ENCODE measurements around the gene EPS15.

Gene EPS15

DNA sequence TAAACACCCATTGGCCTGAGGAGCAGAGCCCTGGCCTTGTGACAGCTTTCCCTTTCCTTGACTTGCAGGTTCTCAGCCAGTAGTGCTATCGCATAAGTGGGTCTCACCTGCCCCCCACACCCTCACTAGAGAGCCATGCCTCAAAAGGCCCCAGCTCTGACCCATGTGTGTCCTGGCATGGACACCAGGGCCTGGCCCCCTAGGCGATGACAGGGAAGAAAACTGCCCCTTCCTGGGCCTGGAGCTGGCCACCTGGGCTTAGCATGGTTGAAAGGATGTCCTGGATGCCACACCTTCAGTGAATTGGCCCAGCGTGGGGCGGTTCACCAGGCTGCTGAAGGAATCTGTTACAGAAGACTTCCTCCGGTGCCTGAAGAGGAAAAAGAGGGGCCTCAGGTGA is 207.2 kb downstream of the EPS15 start:
- DNase-seq, result no peak

DNA sequence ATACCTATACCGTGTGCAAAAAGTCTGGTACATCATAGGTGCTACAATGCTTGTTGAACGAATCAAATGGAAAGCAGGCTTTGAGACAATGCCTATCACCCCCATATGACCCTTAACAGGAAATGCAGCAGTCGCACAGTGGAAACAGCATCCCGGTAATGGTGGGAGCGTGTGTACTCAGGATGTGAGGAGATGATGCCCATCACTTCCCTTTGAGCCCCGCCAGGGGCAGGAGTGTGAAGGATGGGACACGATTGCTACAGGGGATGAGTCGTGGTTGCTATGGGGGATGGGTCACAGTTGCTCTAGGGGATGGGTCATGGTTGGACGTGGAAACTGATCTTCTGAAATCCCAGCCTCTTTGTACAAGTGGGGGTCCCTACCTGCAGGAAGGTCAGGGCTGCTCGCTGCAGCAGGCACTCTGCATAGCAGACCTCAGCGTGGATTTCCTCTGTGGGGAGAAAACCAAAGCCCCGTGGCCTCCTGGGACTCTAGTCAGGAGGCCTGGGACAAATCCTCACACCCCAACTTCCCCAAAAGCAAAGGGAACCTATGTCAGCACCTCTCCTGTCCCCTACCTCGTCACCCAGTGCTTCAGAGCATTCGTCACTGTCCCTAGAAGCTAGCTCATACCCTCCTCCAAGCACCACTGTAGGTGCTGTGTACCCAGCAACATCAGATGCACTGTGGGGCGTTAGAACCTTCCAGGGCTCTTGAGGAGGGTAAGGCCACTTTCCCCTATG is 208.0 kb downstream of the EPS15 start:
- DNase-seq, result peak in 1 of 2 donors; percentile 22

DNA sequence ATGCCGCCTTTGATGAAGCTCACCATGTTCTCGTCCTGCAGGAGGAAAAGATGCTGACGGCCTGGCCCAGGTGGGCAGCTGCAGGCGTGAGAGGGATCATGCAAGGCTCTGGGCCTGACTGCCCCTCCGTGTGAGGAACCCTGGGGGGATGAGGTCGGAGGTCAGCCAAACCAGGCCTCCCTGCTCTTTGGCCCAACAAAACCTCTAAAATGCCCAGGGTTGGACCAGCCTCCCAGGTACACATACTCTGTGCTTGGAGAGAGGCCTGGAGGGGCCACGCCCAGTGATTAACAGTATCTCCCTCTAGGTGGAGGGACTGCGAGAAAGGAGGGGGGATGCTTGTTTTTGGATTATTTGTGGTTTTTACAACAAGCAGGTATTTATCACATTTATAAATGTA is 209.8 kb downstream of the EPS15 start:
- no peak for DNase-seq

DNA sequence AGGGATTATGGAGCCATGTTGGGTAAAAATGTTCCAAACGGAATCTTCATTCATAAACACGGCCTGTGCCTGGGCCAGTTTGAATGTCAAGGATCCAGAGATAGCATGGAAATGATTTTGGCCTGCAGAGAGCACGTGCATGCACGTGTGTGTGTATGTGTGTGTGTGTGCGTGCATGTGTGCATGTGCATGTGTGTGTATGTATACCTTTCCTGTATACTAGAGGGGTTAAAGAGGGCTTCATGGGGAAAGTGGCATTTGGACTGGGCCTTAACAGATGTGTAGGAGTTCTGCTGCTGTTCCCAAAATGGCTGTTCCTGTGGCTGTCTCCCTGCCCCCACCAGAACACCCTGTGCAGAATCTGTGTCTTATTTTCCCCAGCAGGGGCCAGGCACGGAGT is 210.4 kb downstream of the EPS15 start:
- no peak for DNase-seq

DNA sequence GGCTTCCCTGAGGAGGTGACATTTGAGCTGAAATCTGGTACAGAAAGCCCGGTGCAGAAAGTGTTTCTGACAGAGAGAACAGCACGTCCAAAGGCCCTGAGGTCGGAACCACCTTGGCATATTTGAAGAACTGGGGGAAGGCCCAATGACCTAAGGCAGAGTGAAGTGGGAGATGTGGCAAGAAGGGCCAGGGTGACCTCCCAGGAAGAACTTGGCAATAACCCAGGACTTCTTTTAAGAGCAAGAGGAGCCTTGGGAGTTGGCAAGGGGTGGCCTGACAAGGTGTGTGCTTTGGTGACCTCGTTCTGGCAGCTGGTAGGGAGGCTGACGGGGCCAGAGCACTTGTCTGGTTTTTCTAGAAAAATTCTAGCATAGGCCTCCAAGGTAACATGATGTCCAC is 212.1 kb downstream of the EPS15 start:
- DNase-seq, result no peak

DNA sequence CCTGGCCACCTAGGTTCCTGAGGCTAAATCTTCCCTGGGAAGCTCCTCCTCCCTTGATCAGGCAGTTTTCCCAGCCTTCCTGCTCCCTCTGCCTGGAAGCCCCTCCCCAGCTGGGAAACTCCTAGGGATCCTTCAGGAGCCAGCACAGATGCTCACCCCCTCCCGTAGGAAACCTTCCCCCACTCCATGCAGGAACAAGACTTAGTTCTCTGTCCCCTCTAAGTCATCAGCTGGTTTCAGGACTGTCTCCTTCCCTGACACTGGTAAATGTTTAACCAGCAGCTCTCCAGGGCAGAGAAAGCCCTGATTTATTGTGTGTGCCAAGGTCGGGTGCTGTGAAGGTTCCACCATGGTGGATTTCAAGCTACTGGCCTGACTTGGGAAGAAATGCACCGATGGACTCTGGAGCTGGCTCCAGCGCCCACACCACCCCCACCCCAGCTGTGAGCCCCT is 213.7 kb downstream of the EPS15 start:
- DNase-seq, result no peak

DNA sequence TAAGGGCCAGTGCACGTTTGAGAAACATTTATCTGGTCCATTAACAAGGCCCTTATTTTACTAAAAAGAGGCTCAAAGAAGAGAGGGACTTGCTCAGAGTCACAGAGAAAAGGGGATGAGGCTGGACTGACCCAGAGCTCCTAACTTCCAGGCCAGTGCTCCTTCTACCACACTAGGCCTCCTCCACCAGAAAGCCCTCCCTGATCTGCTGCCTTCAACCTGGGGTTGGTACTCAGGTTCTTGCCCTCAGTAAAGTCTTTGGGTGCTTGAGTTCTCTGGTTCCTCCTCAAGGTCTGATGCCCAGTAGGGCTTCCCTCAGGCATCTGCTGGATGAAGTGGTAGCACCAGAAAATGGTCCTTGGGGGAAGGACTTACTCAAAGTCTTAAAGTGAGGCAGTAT is 214.7 kb downstream of the EPS15 start:
- no peak for DNase-seq

All from bone marrow (tissue), 2 donors.